Naive B cell (primary cell): Measurements from ENCODE around the gene MATN1. TPM values are rescaled to one million over a fixed set of nuclear protein-coding genes. Genes with fewer than 3 reads are reported as not detected.

Experiments used
- ATAC-seq, 2 donors: fragments of 150-1000 bp; cut with Tn5 transposase; 2 replicates each; pipeline ENCODE4 v1.10.0; 2021; ENCODE audit warnings: low read depth in 2 of 2, mild to moderate bottlenecking in 2 of 2, moderate library complexity in 2 of 2
- DNase-seq: peaks from one replicate; pipeline ENCODE4 v3.0.0; 2022
- H3K27ac Mint-ChIP-seq, 6 donors: one replicate each; pipeline ENCODE4 v1.8.0; 2020 to 2022; ENCODE audit warnings: mild to moderate bottlenecking in 6 of 6, mixed read lengths in 6 of 6, moderate library complexity in 5 of 6, inconsistent platforms in 2 of 6
- H3K27me3 Mint-ChIP-seq, 3 donors: one replicate each; pipeline ENCODE4 v1.8.0; 2021 to 2022; ENCODE audit warnings: mixed read lengths in 3 of 3, mild to moderate bottlenecking in 1 of 3
- H3K36me3 Mint-ChIP-seq, 2 donors: one replicate each; pipeline ENCODE4 v1.8.0; 2020 to 2022; ENCODE audit warnings: mixed read lengths in 2 of 2, inconsistent platforms in 1 of 2, mild to moderate bottlenecking in 1 of 2
- H3K4me1 Mint-ChIP-seq, 3 donors: one replicate each; pipeline ENCODE4 v1.8.0; 2020 to 2022; ENCODE audit warnings: mixed read lengths in 3 of 3, inconsistent platforms in 1 of 3, mild to moderate bottlenecking in 1 of 3, moderate library complexity in 1 of 3
- H3K4me3 Mint-ChIP-seq, 8 donors: one replicate each; pipeline ENCODE4 v1.8.0; 2020 to 2022; ENCODE audit warnings: mild to moderate bottlenecking in 8 of 8, mixed read lengths in 8 of 8, moderate library complexity in 8 of 8, inconsistent platforms in 2 of 8
- H3K9me3 Mint-ChIP-seq, 7 donors: one replicate each; pipeline ENCODE4 v1.8.0; 2020 to 2022; ENCODE audit warnings: mixed read lengths in 7 of 7, mild to moderate bottlenecking in 5 of 7, inconsistent platforms in 2 of 7, moderate library complexity in 1 of 7
- polyA plus RNA-seq, 6 donors: library from polyadenylated mRNA; unstranded; fragments of 300-500 nt; fragmentation: Illumina TruSeq; gene quantifications; one replicate each; pipeline ENCODE4 v1.2.3, GENCODE V29; 2021; ENCODE audit warnings: low read depth in 6 of 6

Gene MATN1
- polyA plus RNA-seq, 6 donors from 2014 or later = 0.21 to 3.1 (median 0.39) TPM

GRCh38 chr1:30754684-30755171 lies 31.3 kb upstream of the MATN1 start:
- Mint-ChIP-seq H3K4me3 (peak overlapping the region; percentile 90 to 100 (median 99)), H3K9me3 (no peaks in the 10 kb centered on the region), H3K27me3 (no peaks in the 10 kb centered on the region), H3K36me3 (peaks cover 32 to 42% of the 10 kb centered on the region in 2 donors), H3K27ac (peak overlapping the region; percentile 96 to 100 (median 100)), H3K4me1 (peaks cover 67 to 93% (median 84%) of the 10 kb centered on the region in 3 donors)
- DNase-seq = peak; percentile 95
- ATAC-seq = peak; percentile 58 to 59

DNA sequence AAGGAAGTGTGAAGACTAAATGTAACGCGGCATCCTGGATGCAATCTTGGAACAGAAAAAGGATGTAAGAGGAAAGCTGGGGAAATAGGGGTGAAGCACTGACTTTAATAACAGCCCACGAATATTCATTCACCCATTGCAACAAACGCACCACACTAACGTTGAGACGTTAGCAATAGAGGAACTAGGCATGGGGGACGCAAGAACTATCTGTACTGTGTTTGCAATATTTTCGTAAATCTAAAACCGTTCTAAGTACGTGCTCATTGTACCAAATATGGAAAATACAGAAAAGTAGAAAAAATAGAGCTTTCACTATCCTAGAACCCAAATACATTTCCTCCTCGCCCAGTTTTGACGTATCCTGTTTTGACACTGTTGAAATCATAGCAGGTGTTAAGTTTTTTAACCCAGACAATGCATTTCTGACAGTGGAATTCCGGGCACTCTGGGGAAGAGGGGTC lies 30.3 kb upstream of the MATN1 start:
- DNase-seq (peak; percentile 84), ATAC-seq (peak; percentile 30 to 35)
- H3K9me3 Mint-ChIP-seq = no peaks in the 10 kb centered on the region
- H3K36me3 Mint-ChIP-seq = peaks cover 42 to 51% of the 10 kb centered on the region in 2 donors
- peaks cover 70 to 95% (median 84%) of the 10 kb centered on the region in 3 donors for H3K4me1 Mint-ChIP-seq
- H3K4me3 Mint-ChIP-seq = peak overlapping the region; percentile 90 to 100 (median 99)
- H3K27ac Mint-ChIP-seq = peak overlapping the region; percentile 96 to 100 (median 100)
- no peaks in the 10 kb centered on the region for H3K27me3 Mint-ChIP-seq

GRCh38 chr1:30753118-30753517 lies 29.7 kb upstream of the MATN1 start:
- H3K9me3 Mint-ChIP-seq = no peaks in the 10 kb centered on the region
- peaks cover 43 to 53% of the 10 kb centered on the region in 2 donors for H3K36me3 Mint-ChIP-seq
- H3K27ac Mint-ChIP-seq = peak overlapping the region; percentile 96 to 100 (median 100)
- no peak for DNase-seq
- no peaks in the 10 kb centered on the region for H3K27me3 Mint-ChIP-seq
- ATAC-seq = no peak
- peak overlapping the region; percentile 90 to 100 (median 99) for H3K4me3 Mint-ChIP-seq
- peaks cover 72 to 95% (median 84%) of the 10 kb centered on the region in 3 donors for H3K4me1 Mint-ChIP-seq

DNA sequence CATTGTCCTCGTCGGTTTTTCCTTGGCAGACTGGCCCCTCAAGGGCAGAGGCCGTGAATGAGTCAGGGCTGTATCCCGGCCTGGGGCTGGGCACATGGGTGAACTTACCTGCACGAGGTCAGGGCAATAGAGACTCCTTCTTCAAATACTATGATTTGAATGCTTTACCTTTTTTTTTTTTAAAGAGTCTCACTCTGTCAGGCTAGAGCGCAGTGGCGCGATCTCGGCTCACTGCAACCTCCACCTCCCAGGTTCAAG lies 29.2 kb upstream of the MATN1 start:
- peak overlapping the region; percentile 90 to 100 (median 98) for H3K4me3 Mint-ChIP-seq
- no peak for ATAC-seq

GRCh38 chr1:30751830-30752650 lies 28.7 kb upstream of the MATN1 start:
- Mint-ChIP-seq H3K27me3 (no peaks in the 10 kb centered on the region), H3K36me3 (peaks cover 50 to 56% of the 10 kb centered on the region in 2 donors)

More for the DNA sequence above, 29.2 kb upstream of the MATN1 start:
- peaks cover 74 to 95% (median 85%) of the 10 kb centered on the region in 3 donors for H3K4me1 Mint-ChIP-seq
- DNase-seq = no peak
- no peaks in the 10 kb centered on the region for H3K27me3 Mint-ChIP-seq
- no peaks in the 10 kb centered on the region for H3K9me3 Mint-ChIP-seq
- peaks cover 47 to 56% of the 10 kb centered on the region in 2 donors for H3K36me3 Mint-ChIP-seq
- H3K27ac Mint-ChIP-seq = peak overlapping the region; percentile 96 to 100 (median 100)

GRCh38 chr1:30750731-30751291 lies 27.4 kb upstream of the MATN1 start:
- H3K27me3 Mint-ChIP-seq = no peaks in the 10 kb centered on the region
- peak overlapping the region; percentile 96 to 100 (median 100) for H3K27ac Mint-ChIP-seq
- H3K4me3 Mint-ChIP-seq = peak overlapping the region; percentile 90 to 100 (median 98)
- H3K9me3 Mint-ChIP-seq = peaks cover 0 to 1% (median 0%) of the 10 kb centered on the region in 7 donors
- ATAC-seq (peak; percentile 47 to 54), DNase-seq (peak; percentile 93)
- peaks cover 48 to 56% of the 10 kb centered on the region in 2 donors for H3K36me3 Mint-ChIP-seq
- peaks cover 85 to 99% (median 96%) of the 10 kb centered on the region in 3 donors for H3K4me1 Mint-ChIP-seq

More at GRCh38 chr1:30751830-30752650, 28.7 kb upstream of the MATN1 start:
- DNase-seq (peak; percentile 49), ATAC-seq (no peak)
- Mint-ChIP-seq H3K27ac (peak overlapping the region; percentile 96 to 100 (median 100)), H3K4me1 (peaks cover 74 to 95% (median 89%) of the 10 kb centered on the region in 3 donors), H3K4me3 (peak overlapping the region; percentile 90 to 100 (median 98)), H3K9me3 (no peaks in the 10 kb centered on the region)

GRCh38 chr1:30749691-30750583 lies 26.6 kb upstream of the MATN1 start:
- DNase-seq (peak; percentile 79), ATAC-seq (peak; percentile 31)
- peak overlapping the region; percentile 96 to 100 (median 100) for H3K27ac Mint-ChIP-seq
- H3K36me3 Mint-ChIP-seq = peaks cover 40 to 47% of the 10 kb centered on the region in 2 donors
- peak overlapping the region; percentile 90 to 100 (median 98) for H3K4me3 Mint-ChIP-seq
- H3K4me1 Mint-ChIP-seq = peaks cover 85 to 99% (median 96%) of the 10 kb centered on the region in 3 donors
- H3K9me3 Mint-ChIP-seq = peaks cover 0 to 1% (median 0%) of the 10 kb centered on the region in 7 donors
- H3K27me3 Mint-ChIP-seq = no peaks in the 10 kb centered on the region

- no peaks in the 10 kb centered on the region for H3K27me3 Mint-ChIP-seq
- DNase-seq = no peak
- peaks cover 0 to 1% (median 0%) of the 10 kb centered on the region in 7 donors for H3K9me3 Mint-ChIP-seq
- peaks cover 45 to 46% of the 10 kb centered on the region in 2 donors for H3K36me3 Mint-ChIP-seq
- ATAC-seq = no peak
- H3K4me1 Mint-ChIP-seq = peaks cover 89 to 99% (median 96%) of the 10 kb centered on the region in 3 donors
- H3K4me3 Mint-ChIP-seq = peak overlapping the region; percentile 90 to 100 (median 98)
- peak overlapping the region; percentile 96 to 100 (median 100) for H3K27ac Mint-ChIP-seq
These were observed 25.5 kb upstream of the MATN1 start for GRCh38 chr1:30748699-30749401.

DNA sequence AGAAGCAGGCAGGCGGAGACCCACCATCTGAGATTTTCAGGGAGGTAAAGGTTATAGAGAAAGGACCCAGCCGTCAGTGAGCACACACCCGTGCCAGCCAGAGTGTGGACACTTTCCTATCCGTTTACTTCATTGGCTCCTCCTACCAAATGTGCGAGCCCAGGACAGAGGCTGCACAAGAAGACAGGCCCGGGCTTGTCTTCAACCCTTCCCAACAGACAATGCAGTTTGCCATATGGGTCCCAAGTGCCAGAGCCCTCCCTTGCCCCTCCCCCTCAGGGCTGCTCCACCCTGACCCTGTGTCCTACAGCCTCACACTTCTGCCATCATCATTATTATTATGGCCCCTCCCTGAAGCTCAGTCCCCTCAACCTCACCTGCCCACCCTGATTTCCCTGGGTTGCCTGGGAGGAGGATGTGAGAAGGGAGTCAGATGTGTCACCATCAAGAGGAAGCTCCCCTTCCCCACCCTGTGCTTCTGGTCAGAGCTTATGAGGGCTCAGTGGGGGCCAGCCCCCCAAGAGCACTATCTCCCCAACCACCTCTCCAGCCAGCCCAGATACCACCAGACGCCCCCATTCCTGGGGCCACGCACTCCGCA lies 24.8 kb upstream of the MATN1 start:
- Mint-ChIP-seq H3K9me3 (peaks cover 0 to 3% (median 0%) of the 10 kb centered on the region in 7 donors), H3K36me3 (peaks cover 44 to 46% of the 10 kb centered on the region in 2 donors), H3K4me3 (peak overlapping the region; percentile 85 to 100 (median 98)), H3K4me1 (peaks cover 88 to 99% (median 96%) of the 10 kb centered on the region in 3 donors), H3K27ac (peak overlapping the region; percentile 96 to 100 (median 100)), H3K27me3 (no peaks in the 10 kb centered on the region)
- ATAC-seq = no peak
- DNase-seq = peak; percentile 15

DNA sequence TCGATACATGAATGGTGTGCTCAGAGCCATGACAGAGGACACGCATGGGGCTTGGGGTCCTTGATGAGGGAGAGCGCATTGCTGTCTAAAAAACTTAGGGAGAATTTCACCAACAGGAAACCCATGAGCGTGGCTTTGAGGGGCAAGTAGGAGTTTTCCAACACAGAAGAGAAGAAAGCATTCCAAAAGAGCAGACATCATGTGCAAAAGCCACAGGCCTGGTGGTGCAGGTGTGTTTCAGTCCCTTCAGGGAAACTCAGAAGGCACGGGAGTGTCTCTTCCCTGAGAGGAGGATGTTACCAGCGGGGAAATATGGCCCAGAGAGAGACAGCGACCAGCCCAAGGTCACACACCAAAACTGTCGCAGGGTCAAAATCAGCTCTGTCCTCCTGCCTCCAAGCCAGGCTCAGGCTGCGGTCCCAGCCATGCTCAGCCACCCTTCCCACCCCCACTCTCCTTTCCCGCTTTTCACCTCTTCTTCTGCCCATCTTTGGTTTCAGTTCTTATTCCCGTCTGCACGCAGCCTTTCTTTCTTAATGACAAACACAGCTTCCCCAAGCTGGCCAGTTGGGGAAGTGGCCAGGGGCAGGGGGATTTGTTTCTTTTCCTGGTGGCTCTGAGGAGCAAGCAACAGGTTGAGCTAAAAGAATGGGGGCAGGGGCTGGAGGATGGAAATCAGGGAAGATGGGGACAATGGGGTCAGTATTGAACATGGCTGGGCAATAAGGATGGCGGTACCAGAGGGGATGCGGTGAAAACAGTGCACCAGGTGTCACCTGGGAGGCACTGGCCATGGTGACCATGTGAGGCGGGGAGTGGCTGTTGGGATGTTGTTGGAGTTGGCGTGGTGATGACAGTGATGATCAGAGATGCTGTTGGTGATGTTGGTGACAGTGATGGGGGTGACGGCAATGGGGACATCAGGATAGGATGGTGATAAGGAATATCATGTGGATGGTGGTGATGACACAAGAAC lies 23.9 kb upstream of the MATN1 start:
- H3K36me3 Mint-ChIP-seq = peaks cover 42 to 44% of the 10 kb centered on the region in 2 donors
- peaks cover 0 to 3% (median 0%) of the 10 kb centered on the region in 7 donors for H3K9me3 Mint-ChIP-seq
- DNase-seq (peak; percentile 15), ATAC-seq (no peak)
- H3K27me3 Mint-ChIP-seq = no peaks in the 10 kb centered on the region
- H3K4me3 Mint-ChIP-seq = peak overlapping the region; percentile 85 to 100 (median 98)
- peaks cover 93 to 100% (median 100%) of the 10 kb centered on the region in 3 donors for H3K4me1 Mint-ChIP-seq
- peak overlapping the region; percentile 96 to 100 (median 100) for H3K27ac Mint-ChIP-seq
